Neural progenitor cell (in vitro differentiated cells): ENCODE results near the gene CDSN.

Experiments used
- CTCF ChIP-seq: fragments of 200-600 bp; sonication (generic); IDR thresholded peaks from 2 replicates; pipeline ENCODE4 v1.5.1; 2017; ENCODE audit warnings: antibody characterized with exemption, mild to moderate bottlenecking
- EZH2 ChIP-seq: fragments of 200-600 bp; sonication (generic); IDR thresholded peaks from 2 replicates; pipeline ENCODE4 v1.6.1; 2017; ENCODE audit warnings: antibody characterized with exemption, mild to moderate bottlenecking, moderate library complexity
- EZH2phosphoT487 ChIP-seq: fragments of 200-600 bp; sonication (generic); IDR thresholded peaks from 2 replicates; pipeline ENCODE4 v1.6.1; 2017; ENCODE audit warnings: antibody characterized with exemption

GRCh38 chr6:31115941-31116560 is 4.2 kb downstream of the CDSN start:
- TF ChIP-seq EZH2 (no peak), CTCF (no peak), EZH2phosphoT487 (no peak)
